GM19463 (cell line): ENCODE data around the gene UBA6.
"Not testable (repeated sequence)": the region's sequence is repeated elsewhere in the genome, so short reads cannot be mapped to it uniquely, and the experiment has no call there.

Experiments
- ATAC-seq: cut with Tn5 transposase; IDR thresholded peaks from one replicate; pipeline ENCODE4 v1.9.1; 2021; ENCODE audit warnings: mild to moderate bottlenecking, moderate library complexity; ENCODE audit not compliant: unreplicated experiment

UBA6 gene

GRCh38 chr4:67714248-67714583, 13.3 kb upstream of the UBA6 start:
- ATAC-seq: peak; percentile 96

- ATAC-seq: peak; percentile 21
Observed at GRCh38 chr4:67713529-67714247, 12.7 kb upstream of the UBA6 start.

- no peak for ATAC-seq
Observed at GRCh38 chr4:67712650-67713528, 11.9 kb upstream of the UBA6 start.

- ATAC-seq: no peak
Observed at GRCh38 chr4:67712000-67712625, 11.2 kb upstream of the UBA6 start.

- not testable (repeated sequence) for ATAC-seq
Observed at GRCh38 chr4:67706682-67707081, 5.7 kb upstream of the UBA6 start.

GRCh38 chr4:67704843-67705242, 3.9 kb upstream of the UBA6 start:
- no peak for ATAC-seq

GRCh38 chr4:67702166-67702565, 1.2 kb upstream of the UBA6 start:
- ATAC-seq: no peak

- no peak for ATAC-seq
Observed at GRCh38 chr4:67701517-67701850, 529 bp upstream of the UBA6 start.

GRCh38 chr4:67700116-67700737, 728 bp downstream of the UBA6 start:
- ATAC-seq: peak; percentile 6

GRCh38 chr4:67699603-67700002, 1.4 kb downstream of the UBA6 start:
- no peak for ATAC-seq

- no peak for ATAC-seq
Observed at GRCh38 chr4:67697860-67698687, 2.9 kb downstream of the UBA6 start.

- no peak for ATAC-seq
Observed at GRCh38 chr4:67696061-67696460, 4.9 kb downstream of the UBA6 start.

- no peak for ATAC-seq
Observed at GRCh38 chr4:67694662-67695061, 6.3 kb downstream of the UBA6 start.

- no peak for ATAC-seq
Observed at GRCh38 chr4:67691328-67691727, 9.6 kb downstream of the UBA6 start.

GRCh38 chr4:67687636-67688035, 13.3 kb downstream of the UBA6 start:
- ATAC-seq: no peak

- ATAC-seq: no peak
Observed at GRCh38 chr4:67685532-67685859, 15.5 kb downstream of the UBA6 start.

GRCh38 chr4:67684839-67685531, 16.0 kb downstream of the UBA6 start:
- ATAC-seq: peak; percentile 65

- no peak for ATAC-seq
Observed at GRCh38 chr4:67682266-67682665, 18.7 kb downstream of the UBA6 start.

GRCh38 chr4:67680581-67681222, 20.3 kb downstream of the UBA6 start:
- ATAC-seq: no peak

GRCh38 chr4:67678612-67679011, 22.3 kb downstream of the UBA6 start:
- ATAC-seq: no peak
